Ascending aorta (tissue), 2 donors: ENCODE measurements around the gene SLC13A4. TPM values are rescaled to one million over a fixed set of nuclear protein-coding genes. Genes with fewer than 3 reads are reported as not detected.

Experiments used
- DNase-seq, 2 donors: peaks; one replicate each; pipeline ENCODE4 v3.0.0-alpha.2; 2019; ENCODE audit warnings: low spot score in 2 of 2
- H3K27ac ChIP-seq, 2 donors: fragments of 200-600 bp; sonication (generic); one replicate each; pipeline ENCODE4 v1.5.1; 2016 to 2017; ENCODE audit warnings: mild to moderate bottlenecking in 1 of 2
- H3K27me3 ChIP-seq: fragments of 200-600 bp; sonication (generic); one replicate; pipeline ENCODE4 v1.5.1; 2017
- H3K36me3 ChIP-seq, 2 donors: fragments of 200-600 bp; sonication (generic); one replicate each; pipeline ENCODE4 v1.5.1; 2016
- H3K4me1 ChIP-seq, 2 donors: fragments of 200-600 bp; sonication (generic); one replicate each; pipeline ENCODE4 v1.5.1; 2016 to 2017; ENCODE audit warnings: mild to moderate bottlenecking in 1 of 2
- H3K4me3 ChIP-seq, 2 donors: fragments of 200-600 bp; sonication (generic); one replicate each; pipeline ENCODE4 v1.5.1; 2016 to 2017; ENCODE audit warnings: mild to moderate bottlenecking in 1 of 2
- H3K9me3 ChIP-seq, 2 donors: fragments of 200-600 bp; sonication (generic); one replicate each; pipeline ENCODE4 v1.5.1; 2016
- CTCF ChIP-seq, 3 experiments: fragments of 200-600 bp in 2 of 3; fragments of 450-650 bp in 1 of 3; sonication (generic) in 2 of 3; IDR thresholded peaks; one replicate each; pipeline ENCODE4 v1.5.1; 2016 to 2019; ENCODE audit warnings: antibody characterized with exemption in 3 of 3, mild to moderate bottlenecking in 1 of 3, moderate library complexity in 1 of 3
- intact Hi-C: fragments of 100-400 bp; cut with DNase I; formaldehyde crosslinking; loops from one replicate; pipeline ENCODE4 v1.15.1; 2023
- total RNA-seq: library from RNA; depleted of rRNA; stranded (reverse); fragments of >200 nt; gene quantifications from one replicate; pipeline ENCODE4 v1.1.0, GENCODE V29; 2016

Gene SLC13A4
- total RNA-seq, 1 donor from 2014 or later = 0.21 TPM

DNA sequence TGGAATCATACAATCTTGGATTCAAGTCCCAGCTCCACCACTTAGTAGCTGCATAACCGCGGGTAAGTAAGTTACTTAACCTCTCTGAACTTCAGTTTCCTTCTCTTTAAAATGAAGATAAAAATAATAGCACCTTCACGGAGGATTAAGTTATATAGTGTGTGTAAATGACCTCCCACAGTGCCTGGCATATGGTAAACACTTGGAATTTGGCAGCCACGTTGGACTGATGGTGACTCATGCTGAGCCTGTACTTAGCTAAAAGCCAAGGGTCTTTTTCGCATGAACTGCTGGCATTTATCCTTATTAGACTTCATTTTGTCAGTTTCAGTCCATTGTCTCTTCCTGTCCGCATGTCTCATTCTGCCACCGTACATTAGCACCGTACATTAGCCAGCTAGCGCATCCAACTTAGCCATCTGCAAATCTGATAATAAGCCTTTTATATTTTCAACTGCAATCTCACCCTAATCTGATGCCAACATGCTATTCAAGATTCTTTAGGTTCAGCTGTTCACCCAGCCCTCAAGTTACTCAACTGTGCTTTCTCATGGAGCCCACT is 11.2 kb downstream of the SLC13A4 start:
- Histone ChIP-seq H3K4me3 (no peak overlapping the region), H3K27ac (no peak overlapping the region), H3K36me3 (no peaks in the 10 kb centered on the region), H3K4me1 (peaks cover 6 to 34% of the 10 kb centered on the region in 2 donors), H3K9me3 (no peaks in the 10 kb centered on the region), H3K27me3 (no peaks in the 10 kb centered on the region)
- TF ChIP-seq CTCF (IDR thresholded peaks at IDR 0.05) = no peak
- DNase-seq = no peak
- intact Hi-C loops = loop anchor here (10.0 kb wide), 1 partner anchor 78 kb away; no protein-coding TSS in a partner anchor

GRCh38 chr7:135715673-135716072 is 12.3 kb downstream of the SLC13A4 start:
- peaks cover 6 to 41% of the 10 kb centered on the region in 2 donors for H3K4me1 ChIP-seq
- no peak for TF ChIP-seq CTCF (IDR thresholded peaks at IDR 0.05)
- H3K27ac ChIP-seq = peak overlapping the region in 1 of 2 donors; percentile 2
- intact Hi-C loops = loop anchor here (2.0 to 10.0 kb wide), 3 partner anchors 29 to 79 kb away; no protein-coding TSS in a partner anchor
- H3K4me3 ChIP-seq = no peak overlapping the region
- H3K36me3 ChIP-seq = no peaks in the 10 kb centered on the region
- H3K27me3 ChIP-seq = no peaks in the 10 kb centered on the region
- no peaks in the 10 kb centered on the region for H3K9me3 ChIP-seq
- no peak for DNase-seq

- intact Hi-C loops = loop anchor here (2.0 to 10.0 kb wide), 3 partner anchors 30 to 80 kb away; no protein-coding TSS in a partner anchor
- no peaks in the 10 kb centered on the region for H3K27me3 ChIP-seq
- no peak for DNase-seq
- no peaks in the 10 kb centered on the region for H3K36me3 ChIP-seq
- H3K27ac ChIP-seq = peak overlapping the region; percentile 86 to 88
- TF ChIP-seq CTCF (IDR thresholded peaks at IDR 0.05) = no peak
- H3K4me1 ChIP-seq = peaks cover 6 to 41% of the 10 kb centered on the region in 2 donors
- no peak overlapping the region for H3K4me3 ChIP-seq
- no peaks in the 10 kb centered on the region for H3K9me3 ChIP-seq
Measured at GRCh38 chr7:135715055-135715522, 12.9 kb downstream of the SLC13A4 start.

- no peaks in the 10 kb centered on the region for H3K9me3 ChIP-seq
- no peaks in the 10 kb centered on the region for H3K27me3 ChIP-seq
- DNase-seq = peak in 1 of 2 donors; percentile 78
- H3K27ac ChIP-seq = peak overlapping the region; percentile 86 to 88
- no peaks in the 10 kb centered on the region for H3K36me3 ChIP-seq
- peak overlapping the region in 1 of 2 donors; percentile 10 for H3K4me3 ChIP-seq
- peaks cover 6 to 41% of the 10 kb centered on the region in 2 donors for H3K4me1 ChIP-seq
- intact Hi-C loops = loop anchor here (2.0 to 10.0 kb wide), 3 partner anchors 30 to 80 kb away; no protein-coding TSS in a partner anchor
- TF ChIP-seq CTCF (IDR thresholded peaks at IDR 0.05) = no peak
Measured at GRCh38 chr7:135714534-135715009, 13.4 kb downstream of the SLC13A4 start.

GRCh38 chr7:135713836-135714470 is 14.0 kb downstream of the SLC13A4 start:
- no peak for TF ChIP-seq CTCF (IDR thresholded peaks at IDR 0.05)
- Histone ChIP-seq H3K9me3 (no peaks in the 10 kb centered on the region), H3K27ac (peak overlapping the region; percentile 86 to 88), H3K36me3 (no peaks in the 10 kb centered on the region), H3K4me3 (peak overlapping the region in 1 of 2 donors; percentile 10), H3K4me1 (peaks cover 6 to 41% of the 10 kb centered on the region in 2 donors), H3K27me3 (no peaks in the 10 kb centered on the region)
- intact Hi-C loops = loop anchor here (2.0 to 10.0 kb wide), 3 partner anchors 31 to 81 kb away; no protein-coding TSS in a partner anchor
- peak; percentile 41 to 84 for DNase-seq
